ENCODE results near the gene BRDT. TPM values are rescaled to one million over a fixed set of nuclear protein-coding genes. Genes with fewer than 3 reads are reported as not detected.

Gene BRDT
- total RNA-seq = not detected in 2 replicates

GRCh38 chr1:91949356-91949699 is at the start of gene BRDT:
BRDT (plus strand) TSS chr1:91949401; CDS start chr1:91962755, 13,354 bp downstream.

Other genes with a start within 250 kb of the BRDT start
- 9.2 and 50.4 TPM in 2 replicates for gene TGFBR3, start 63.2 kb upstream of the BRDT start, total RNA-seq
- 0.80 and 4.5 TPM in 2 replicates for gene EPHX4, start 80.6 kb downstream of the BRDT start, total RNA-seq
- 0.26 TPM in 1 of 2 replicates, not detected in the other for gene SETSIP, start 126.0 kb downstream of the BRDT start, total RNA-seq
- 3.9 and 4.9 TPM in 2 replicates for gene BTBD8, start 130.9 kb downstream of the BRDT start, total RNA-seq